CD1c-positive myeloid dendritic cell (primary cell): ENCODE results near the gene PIP4K2A.

ENCODE experiments used
- DNase-seq: peaks from one replicate; pipeline ENCODE4 v3.0.0-alpha.2; 2016; ENCODE audit errors: extremely low spot score

PIP4K2A gene

GRCh38 chr10:22599048-22599561 lies 115.3 kb downstream of the PIP4K2A start:
- peak; percentile 20 for DNase-seq

GRCh38 chr10:22598478-22598877 lies 115.9 kb downstream of the PIP4K2A start:
- DNase-seq, result peak; percentile 62

- DNase-seq, result no peak
Observed at GRCh38 chr10:22597138-22597537, 117.2 kb downstream of the PIP4K2A start.

GRCh38 chr10:22593636-22594198 lies 120.7 kb downstream of the PIP4K2A start:
- DNase-seq, result no peak

GRCh38 chr10:22593026-22593425 lies 121.4 kb downstream of the PIP4K2A start:
- DNase-seq, result no peak

GRCh38 chr10:22589851-22590514 lies 124.4 kb downstream of the PIP4K2A start:
- no peak for DNase-seq

GRCh38 chr10:22588462-22588861 lies 125.9 kb downstream of the PIP4K2A start:
- no peak for DNase-seq

GRCh38 chr10:22583683-22584082 lies 130.7 kb downstream of the PIP4K2A start:
- no peak for DNase-seq

- no peak for DNase-seq
Observed at GRCh38 chr10:22581461-22581860, 132.9 kb downstream of the PIP4K2A start.

GRCh38 chr10:22580711-22581110 lies 133.7 kb downstream of the PIP4K2A start:
- DNase-seq, result no peak

- no peak for DNase-seq
Observed at GRCh38 chr10:22579826-22580225, 134.6 kb downstream of the PIP4K2A start.

GRCh38 chr10:22573820-22574569 lies 140.4 kb downstream of the PIP4K2A start:
- peak; percentile 12 for DNase-seq

GRCh38 chr10:22570733-22571430 lies 143.5 kb downstream of the PIP4K2A start:
- DNase-seq, result no peak

GRCh38 chr10:22570234-22570633 lies 144.1 kb downstream of the PIP4K2A start:
- DNase-seq, result no peak

GRCh38 chr10:22568928-22569327 lies 145.4 kb downstream of the PIP4K2A start:
- DNase-seq, result no peak

- DNase-seq, result no peak
Observed at GRCh38 chr10:22564060-22564459, 150.3 kb downstream of the PIP4K2A start.

GRCh38 chr10:22561909-22562308 lies 152.5 kb downstream of the PIP4K2A start:
- DNase-seq, result no peak

GRCh38 chr10:22560913-22561239 lies 153.5 kb downstream of the PIP4K2A start:
- no peak for DNase-seq

GRCh38 chr10:22560096-22560912 lies 154.1 kb downstream of the PIP4K2A start:
- no peak for DNase-seq

- DNase-seq, result no peak
Observed at GRCh38 chr10:22557321-22557720, 157.1 kb downstream of the PIP4K2A start.

- DNase-seq, result no peak
Observed at GRCh38 chr10:22556774-22557173, 157.6 kb downstream of the PIP4K2A start.
